Lower leg skin (tissue), 3 donors: ENCODE data around the gene TREML4.

Experiments used
- POLR2A ChIP-seq, 2 donors: fragments of 450-650 bp; IDR thresholded peaks; one replicate each; pipeline ENCODE4 v1.6.1; 2016 to 2017; ENCODE audit warnings: antibody characterized with exemption in 2 of 2, mild to moderate bottlenecking in 1 of 2, moderate library complexity in 1 of 2
- TF ChIP-seq, protein P1 (sequence below), 3 donors: fragments of 450-650 bp; IDR thresholded peaks; one replicate each; pipeline ENCODE4 v1.5.1; 2016; ENCODE audit warnings: antibody characterized with exemption in 3 of 3, mild to moderate bottlenecking in 3 of 3, moderate library complexity in 2 of 3

DNA sequence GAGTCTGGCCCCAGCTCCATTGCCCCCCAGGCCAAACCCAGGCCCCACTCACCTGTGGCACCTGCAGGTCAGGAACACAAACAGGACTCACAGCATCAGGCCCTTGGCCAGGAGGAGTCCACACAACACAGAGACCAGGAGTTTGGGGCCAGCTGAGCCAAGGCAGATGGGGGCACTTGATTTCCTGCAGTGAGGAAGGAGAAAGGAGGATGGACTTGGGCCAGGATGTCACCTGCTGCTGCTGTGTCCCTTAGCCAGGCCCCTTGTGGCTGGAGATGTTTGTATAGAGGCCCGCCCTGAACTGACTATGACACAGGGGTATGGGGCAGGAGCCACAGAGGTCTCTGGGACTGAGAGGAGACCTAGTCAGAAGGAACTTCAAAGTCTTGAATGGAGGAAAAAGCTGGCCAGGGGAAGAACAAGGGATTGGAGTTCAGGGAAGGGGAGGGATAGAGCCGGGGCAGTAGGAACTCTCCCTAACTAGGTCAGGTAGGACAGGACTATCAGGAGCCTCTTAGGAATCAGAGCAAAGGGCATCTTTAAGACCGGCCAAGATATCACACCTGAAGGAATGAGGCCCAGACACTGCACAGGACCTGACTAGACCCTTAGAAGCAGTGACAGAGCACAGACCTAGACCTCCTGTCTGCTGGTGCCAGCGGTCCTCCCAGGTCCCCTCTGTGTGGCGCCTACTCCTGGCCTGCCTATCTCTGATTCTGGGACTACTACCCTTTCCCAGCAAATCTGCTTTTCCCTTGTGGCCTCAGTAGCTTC lies 18.4 kb upstream of the TREML4 start:
- TF ChIP-seq, protein P1, sequence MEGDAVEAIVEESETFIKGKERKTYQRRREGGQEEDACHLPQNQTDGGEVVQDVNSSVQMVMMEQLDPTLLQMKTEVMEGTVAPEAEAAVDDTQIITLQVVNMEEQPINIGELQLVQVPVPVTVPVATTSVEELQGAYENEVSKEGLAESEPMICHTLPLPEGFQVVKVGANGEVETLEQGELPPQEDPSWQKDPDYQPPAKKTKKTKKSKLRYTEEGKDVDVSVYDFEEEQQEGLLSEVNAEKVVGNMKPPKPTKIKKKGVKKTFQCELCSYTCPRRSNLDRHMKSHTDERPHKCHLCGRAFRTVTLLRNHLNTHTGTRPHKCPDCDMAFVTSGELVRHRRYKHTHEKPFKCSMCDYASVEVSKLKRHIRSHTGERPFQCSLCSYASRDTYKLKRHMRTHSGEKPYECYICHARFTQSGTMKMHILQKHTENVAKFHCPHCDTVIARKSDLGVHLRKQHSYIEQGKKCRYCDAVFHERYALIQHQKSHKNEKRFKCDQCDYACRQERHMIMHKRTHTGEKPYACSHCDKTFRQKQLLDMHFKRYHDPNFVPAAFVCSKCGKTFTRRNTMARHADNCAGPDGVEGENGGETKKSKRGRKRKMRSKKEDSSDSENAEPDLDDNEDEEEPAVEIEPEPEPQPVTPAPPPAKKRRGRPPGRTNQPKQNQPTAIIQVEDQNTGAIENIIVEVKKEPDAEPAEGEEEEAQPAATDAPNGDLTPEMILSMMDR (IDR thresholded peaks at IDR 0.05), result no peak
- no peak for TF ChIP-seq POLR2A (IDR thresholded peaks at IDR 0.05)
